HepG2 (cell line): Measurements from ENCODE around the gene DPEP3. TPM values are rescaled to one million over a fixed set of nuclear protein-coding genes. Genes with fewer than 3 reads are reported as not detected.

ENCODE experiments used
- ATF7 ChIP-seq, 2 experiments: fragments of 450-650 bp in 1 of 2; sonication (generic) in 1 of 2; formaldehyde crosslinking in 1 of 2; IDR thresholded peaks; 2 replicates each; pipeline versions ENCODE4 v1.4.0 to v1.6.1; 2016 to 2020; ENCODE audit warnings: antibody characterized with exemption in 1 of 2, mild to moderate bottlenecking in 1 of 2, missing genetic modification reagents in 1 of 2
- E2F1 ChIP-seq: sonication (generic); formaldehyde crosslinking; IDR thresholded peaks from 2 replicates; pipeline ENCODE4 v1.5.0; 2020; ENCODE audit warnings: missing genetic modification reagents
- FOXK2 ChIP-seq: fragments of 450-650 bp; IDR thresholded peaks from 2 replicates; pipeline ENCODE4 v1.6.1; 2016
- KAT8 ChIP-seq: IDR thresholded peaks from 2 replicates; pipeline ENCODE4 v1.6.1; 2016; ENCODE audit warnings: missing genetic modification reagents, missing compliant biosample characterization
- PPARG ChIP-seq: conservative IDR thresholded peaks from 2 replicates; pipeline ENCODE4 v1.6.1; 2016; ENCODE audit warnings: missing biosample characterization, missing genetic modification reagents
- PTBP1 ChIP-seq: fragments of 200-400 bp; formaldehyde crosslinking; IDR thresholded peaks from 2 replicates; pipeline ENCODE4 v1.6.1; 2018; ENCODE audit warnings: low read length, low read depth; ENCODE audit not compliant: poor library complexity, severe bottlenecking
- SAP130 ChIP-seq: IDR thresholded peaks from 2 replicates; pipeline ENCODE4 v1.6.1; 2016; ENCODE audit warnings: low read depth
- ZBTB4 ChIP-seq: sonication (generic); formaldehyde crosslinking; IDR thresholded peaks from 2 replicates; pipeline ENCODE4 v1.4.0; 2020; ENCODE audit warnings: missing genetic modification reagents, mild to moderate bottlenecking, borderline replicate concordance
- ZNF431 ChIP-seq: sonication (generic); formaldehyde crosslinking; IDR thresholded peaks from 2 replicates; pipeline ENCODE4 v1.9.0; 2022; ENCODE audit warnings: missing genetic modification reagents, low read depth, mild to moderate bottlenecking, borderline replicate concordance
- ZNF576 ChIP-seq: sonication (generic); formaldehyde crosslinking; IDR thresholded peaks from 2 replicates; pipeline ENCODE4 v1.4.0; 2020; ENCODE audit warnings: mild to moderate bottlenecking, missing genetic modification reagents
- ZNF609 ChIP-seq: sonication (generic); formaldehyde crosslinking; IDR thresholded peaks from 2 replicates; pipeline ENCODE4 v1.4.0; 2020; ENCODE audit warnings: mild to moderate bottlenecking, missing genetic modification reagents, borderline replicate concordance
- ZNF670 ChIP-seq: sonication (generic); formaldehyde crosslinking; IDR thresholded peaks from 2 replicates; pipeline ENCODE4 v1.8.0; 2022; ENCODE audit warnings: mild to moderate bottlenecking, missing genetic modification reagents, borderline replicate concordance
- polyA plus RNA-seq, 8 experiments: library from polyadenylated mRNA; depleted of rRNA in 3 of 8; stranded (reverse) in 7 of 8; unstranded in 1 of 8; fragments of >200 nt; fragmentation: Illumina TruSeq in 4 of 8; extraction: Trizol in 4 of 8; gene quantifications; 2 replicates each; pipeline versions ENCODE4 v1.2.1 to v1.2.3, GENCODE V29; 2011 to 2016; ENCODE audit warnings: low read depth in 4 of 8, missing spikeins in 1 of 8, mixed read lengths in 1 of 8; ENCODE audit not compliant: insufficient read depth in 1 of 8
- total RNA-seq, 5 experiments: library from RNA; depleted of rRNA; stranded (reverse); fragments of >200 nt; fragmentation: Illumina TruSeq; extraction: Trizol; gene quantifications; 2 replicates each; pipeline ENCODE4 v1.2.3, GENCODE V29; 2016; ENCODE audit warnings: low read depth in 1 of 5
- TF ChIP-seq, protein P1 (sequence below): sonication (generic); formaldehyde crosslinking; IDR thresholded peaks from 2 replicates; pipeline ENCODE4 v1.4.0; 2020; ENCODE audit warnings: missing genetic modification reagents, borderline replicate concordance
- TF ChIP-seq, protein P2 (sequence below): IDR thresholded peaks from 2 replicates; pipeline ENCODE4 v1.6.1; 2018; ENCODE audit warnings: missing genetic modification reagents, mild to moderate bottlenecking, missing compliant biosample characterization

The DPEP3 gene
- total and polyA plus RNA-seq, 2 of the 13 experiments (the other 11 are each of a cell fraction or from before 2014, with no cell fraction given) = not detected

- TF ChIP-seq, protein P1, sequence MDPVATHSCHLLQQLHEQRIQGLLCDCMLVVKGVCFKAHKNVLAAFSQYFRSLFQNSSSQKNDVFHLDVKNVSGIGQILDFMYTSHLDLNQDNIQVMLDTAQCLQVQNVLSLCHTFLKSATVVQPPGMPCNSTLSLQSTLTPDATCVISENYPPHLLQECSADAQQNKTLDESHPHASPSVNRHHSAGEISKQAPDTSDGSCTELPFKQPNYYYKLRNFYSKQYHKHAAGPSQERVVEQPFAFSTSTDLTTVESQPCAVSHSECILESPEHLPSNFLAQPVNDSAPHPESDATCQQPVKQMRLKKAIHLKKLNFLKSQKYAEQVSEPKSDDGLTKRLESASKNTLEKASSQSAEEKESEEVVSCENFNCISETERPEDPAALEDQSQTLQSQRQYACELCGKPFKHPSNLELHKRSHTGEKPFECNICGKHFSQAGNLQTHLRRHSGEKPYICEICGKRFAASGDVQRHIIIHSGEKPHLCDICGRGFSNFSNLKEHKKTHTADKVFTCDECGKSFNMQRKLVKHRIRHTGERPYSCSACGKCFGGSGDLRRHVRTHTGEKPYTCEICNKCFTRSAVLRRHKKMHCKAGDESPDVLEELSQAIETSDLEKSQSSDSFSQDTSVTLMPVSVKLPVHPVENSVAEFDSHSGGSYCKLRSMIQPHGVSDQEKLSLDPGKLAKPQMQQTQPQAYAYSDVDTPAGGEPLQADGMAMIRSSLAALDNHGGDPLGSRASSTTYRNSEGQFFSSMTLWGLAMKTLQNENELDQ (CRISPR knock-in tag) = no peak
- TF ChIP-seq PPARG (CRISPR knock-in tag) (no peak), E2F1 (no peak), KAT8 (CRISPR knock-in tag) (no peak), ATF7 (IDR thresholded peaks at IDR 0.05) (no peak), ATF7 (CRISPR knock-in tag; IDR thresholded peaks at IDR 0.05) (no peak), PTBP1 (no peak), SAP130 (CRISPR knock-in tag) (no peak), ZNF576 (CRISPR knock-in tag) (0 out of 2 replicates have a peak, but pooled peaks have one; percentile 20), ZNF609 (CRISPR knock-in tag) (no peak), FOXK2 (no peak), ZNF431 (CRISPR knock-in tag) (no peak), ZBTB4 (CRISPR knock-in tag) (no peak), ZNF670 (CRISPR knock-in tag) (no peak)
- TF ChIP-seq, protein P2, sequence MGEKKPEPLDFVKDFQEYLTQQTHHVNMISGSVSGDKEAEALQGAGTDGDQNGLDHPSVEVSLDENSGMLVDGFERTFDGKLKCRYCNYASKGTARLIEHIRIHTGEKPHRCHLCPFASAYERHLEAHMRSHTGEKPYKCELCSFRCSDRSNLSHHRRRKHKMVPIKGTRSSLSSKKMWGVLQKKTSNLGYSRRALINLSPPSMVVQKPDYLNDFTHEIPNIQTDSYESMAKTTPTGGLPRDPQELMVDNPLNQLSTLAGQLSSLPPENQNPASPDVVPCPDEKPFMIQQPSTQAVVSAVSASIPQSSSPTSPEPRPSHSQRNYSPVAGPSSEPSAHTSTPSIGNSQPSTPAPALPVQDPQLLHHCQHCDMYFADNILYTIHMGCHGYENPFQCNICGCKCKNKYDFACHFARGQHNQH (CRISPR knock-in tag) = no peak; the same call in 1 of the 2 replicates
These were observed 44.0 kb downstream of the DPEP3 start, which contains the start of gene PSMB10 (continued) for GRCh38 chr16:67936124-67936879.
